ENCODE results near the gene FRMPD1. TPM values are rescaled to one million over a fixed set of nuclear protein-coding genes. Genes with fewer than 3 reads are reported as not detected.

FRMPD1 gene
- total and polyA plus RNA-seq, 10 of the 15 experiments (the other 5 are each of a cell fraction or from before 2014, with no cell fraction given): 0.01 to 0.08 (median 0.05) TPM; not detected in 6

DNA sequence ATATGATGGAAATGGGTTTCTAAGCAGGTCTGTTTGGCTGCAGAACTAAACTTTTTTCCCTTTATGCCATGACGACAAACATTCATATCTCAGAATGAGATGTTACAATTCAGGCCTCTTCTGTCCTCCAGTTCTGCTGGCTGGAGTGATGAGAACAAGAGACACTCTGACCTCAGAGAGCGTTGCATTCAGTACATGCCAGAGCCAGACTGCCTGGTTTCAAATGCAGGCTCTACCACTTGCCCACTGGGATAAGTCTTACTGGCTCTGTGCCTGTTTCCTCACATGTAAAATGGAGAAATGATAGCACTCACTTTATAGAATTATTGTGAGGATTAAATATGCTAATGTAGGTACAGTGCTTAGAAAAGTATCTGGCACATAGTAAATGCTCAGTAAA lies 33.6 kb upstream of the FRMPD1 start:
- Histone ChIP-seq H3K79me2 (ENCODE audit: control insufficient read depth, insufficient read depth, low read length) (no peaks in the 10 kb centered on the region), H3K9me3 (replicated peaks; ENCODE audit: control insufficient read depth, insufficient read depth, low read length) (no peaks in the 10 kb centered on the region), H4K20me1 (ENCODE audit: control insufficient read depth, insufficient read depth) (no peaks in the 10 kb centered on the region), H3K4me1 (ENCODE audit: control insufficient read depth, insufficient read depth, low read length) (no peaks in the 10 kb centered on the region), H3K27ac (ENCODE audit: control insufficient read depth, insufficient read depth) (no peak overlapping the region), H3K4me2 (ENCODE audit: control insufficient read depth, insufficient read depth) (no peak overlapping the region), H3K9ac (ENCODE audit: control insufficient read depth, insufficient read depth, low read length) (no peak overlapping the region), H2AFZ (ENCODE audit: control insufficient read depth, low read depth, low read length) (no peak overlapping the region), H3K4me3 (no peak overlapping the region), H3K36me3 (ENCODE audit: control insufficient read depth in 2 of 2, insufficient read depth in 2 of 2, low read length in 1 of 2) (no peaks in the 10 kb centered on the region), H3K27me3 (replicated peaks in 1 of 2; ENCODE audit: control insufficient read depth in 2 of 2, insufficient read depth in 2 of 2, low read length in 1 of 2) (peaks cover 0 to 6% of the 10 kb centered on the region in 2 experiments; a peak in 2 of 4 replicates)
- DNase-seq (ENCODE audit: low read depth, low spot score) (no peak), ATAC-seq (no peak), FAIRE-seq (no peak)
- intact Hi-C loops (cut with micrococcal nuclease; ENCODE audit: unreplicated experiment): loop anchor here (10.0 kb wide), 1 partner anchor 62 kb away; no protein-coding TSS in a partner anchor
- no TSS peak for BruUV-seq (replicated peaks)
- CTCF ChIA-PET: no interaction called here
- in situ Hi-C loops (cut with MboI): no loop called here
- SMC1A ChIA-PET (ENCODE audit: uncharacterized antibody, unreplicated experiment): no interaction called here
- WGBS (ENCODE audit: insufficient coverage, insufficient replicate concordance, low lambda C conversion rate, missing lambda C conversion rate): 38% methylated on average over 2 of the region's 2 CpGs
- POLR2A ChIA-PET: no interaction called here
- RAD21 ChIA-PET (ENCODE audit: unreplicated experiment): no interaction called here
- TF ChIP-seq, protein P1, sequence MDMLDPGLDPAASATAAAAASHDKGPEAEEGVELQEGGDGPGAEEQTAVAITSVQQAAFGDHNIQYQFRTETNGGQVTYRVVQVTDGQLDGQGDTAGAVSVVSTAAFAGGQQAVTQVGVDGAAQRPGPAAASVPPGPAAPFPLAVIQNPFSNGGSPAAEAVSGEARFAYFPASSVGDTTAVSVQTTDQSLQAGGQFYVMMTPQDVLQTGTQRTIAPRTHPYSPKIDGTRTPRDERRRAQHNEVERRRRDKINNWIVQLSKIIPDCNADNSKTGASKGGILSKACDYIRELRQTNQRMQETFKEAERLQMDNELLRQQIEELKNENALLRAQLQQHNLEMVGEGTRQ (IDR thresholded peaks at IDR 0.05; ENCODE audit: borderline replicate concordance, low read depth, low read length): no peak
- TF ChIP-seq, protein P2, sequence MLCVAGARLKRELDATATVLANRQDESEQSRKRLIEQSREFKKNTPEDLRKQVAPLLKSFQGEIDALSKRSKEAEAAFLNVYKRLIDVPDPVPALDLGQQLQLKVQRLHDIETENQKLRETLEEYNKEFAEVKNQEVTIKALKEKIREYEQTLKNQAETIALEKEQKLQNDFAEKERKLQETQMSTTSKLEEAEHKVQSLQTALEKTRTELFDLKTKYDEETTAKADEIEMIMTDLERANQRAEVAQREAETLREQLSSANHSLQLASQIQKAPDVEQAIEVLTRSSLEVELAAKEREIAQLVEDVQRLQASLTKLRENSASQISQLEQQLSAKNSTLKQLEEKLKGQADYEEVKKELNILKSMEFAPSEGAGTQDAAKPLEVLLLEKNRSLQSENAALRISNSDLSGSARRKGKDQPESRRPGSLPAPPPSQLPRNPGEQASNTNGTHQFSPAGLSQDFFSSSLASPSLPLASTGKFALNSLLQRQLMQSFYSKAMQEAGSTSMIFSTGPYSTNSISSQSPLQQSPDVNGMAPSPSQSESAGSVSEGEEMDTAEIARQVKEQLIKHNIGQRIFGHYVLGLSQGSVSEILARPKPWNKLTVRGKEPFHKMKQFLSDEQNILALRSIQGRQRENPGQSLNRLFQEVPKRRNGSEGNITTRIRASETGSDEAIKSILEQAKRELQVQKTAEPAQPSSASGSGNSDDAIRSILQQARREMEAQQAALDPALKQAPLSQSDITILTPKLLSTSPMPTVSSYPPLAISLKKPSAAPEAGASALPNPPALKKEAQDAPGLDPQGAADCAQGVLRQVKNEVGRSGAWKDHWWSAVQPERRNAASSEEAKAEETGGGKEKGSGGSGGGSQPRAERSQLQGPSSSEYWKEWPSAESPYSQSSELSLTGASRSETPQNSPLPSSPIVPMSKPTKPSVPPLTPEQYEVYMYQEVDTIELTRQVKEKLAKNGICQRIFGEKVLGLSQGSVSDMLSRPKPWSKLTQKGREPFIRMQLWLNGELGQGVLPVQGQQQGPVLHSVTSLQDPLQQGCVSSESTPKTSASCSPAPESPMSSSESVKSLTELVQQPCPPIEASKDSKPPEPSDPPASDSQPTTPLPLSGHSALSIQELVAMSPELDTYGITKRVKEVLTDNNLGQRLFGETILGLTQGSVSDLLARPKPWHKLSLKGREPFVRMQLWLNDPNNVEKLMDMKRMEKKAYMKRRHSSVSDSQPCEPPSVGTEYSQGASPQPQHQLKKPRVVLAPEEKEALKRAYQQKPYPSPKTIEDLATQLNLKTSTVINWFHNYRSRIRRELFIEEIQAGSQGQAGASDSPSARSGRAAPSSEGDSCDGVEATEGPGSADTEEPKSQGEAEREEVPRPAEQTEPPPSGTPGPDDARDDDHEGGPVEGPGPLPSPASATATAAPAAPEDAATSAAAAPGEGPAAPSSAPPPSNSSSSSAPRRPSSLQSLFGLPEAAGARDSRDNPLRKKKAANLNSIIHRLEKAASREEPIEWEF (IDR thresholded peaks at IDR 0.05; ENCODE audit: insufficient replicate concordance, low read depth, low read length): no peak
- no peak for TF ChIP-seq ETV6 (conservative IDR thresholded peaks at IDR 0.05 in 1 of 2, IDR thresholded peaks at IDR 0.05 in 1 of 2; ENCODE audit: borderline replicate concordance in 1 of 2, low read depth in 1 of 2)
- TF ChIP-seq GABPA (IDR thresholded peaks at IDR 0.05; ENCODE audit: low read depth): no peak
- TF ChIP-seq CBX3 (IDR thresholded peaks at IDR 0.05; ENCODE audit: borderline replicate concordance, low read depth): no peak
- no peak for TF ChIP-seq ZBTB11 (CRISPR knock-in tag; IDR thresholded peaks at IDR 0.05)
- TF ChIP-seq, protein P3, sequence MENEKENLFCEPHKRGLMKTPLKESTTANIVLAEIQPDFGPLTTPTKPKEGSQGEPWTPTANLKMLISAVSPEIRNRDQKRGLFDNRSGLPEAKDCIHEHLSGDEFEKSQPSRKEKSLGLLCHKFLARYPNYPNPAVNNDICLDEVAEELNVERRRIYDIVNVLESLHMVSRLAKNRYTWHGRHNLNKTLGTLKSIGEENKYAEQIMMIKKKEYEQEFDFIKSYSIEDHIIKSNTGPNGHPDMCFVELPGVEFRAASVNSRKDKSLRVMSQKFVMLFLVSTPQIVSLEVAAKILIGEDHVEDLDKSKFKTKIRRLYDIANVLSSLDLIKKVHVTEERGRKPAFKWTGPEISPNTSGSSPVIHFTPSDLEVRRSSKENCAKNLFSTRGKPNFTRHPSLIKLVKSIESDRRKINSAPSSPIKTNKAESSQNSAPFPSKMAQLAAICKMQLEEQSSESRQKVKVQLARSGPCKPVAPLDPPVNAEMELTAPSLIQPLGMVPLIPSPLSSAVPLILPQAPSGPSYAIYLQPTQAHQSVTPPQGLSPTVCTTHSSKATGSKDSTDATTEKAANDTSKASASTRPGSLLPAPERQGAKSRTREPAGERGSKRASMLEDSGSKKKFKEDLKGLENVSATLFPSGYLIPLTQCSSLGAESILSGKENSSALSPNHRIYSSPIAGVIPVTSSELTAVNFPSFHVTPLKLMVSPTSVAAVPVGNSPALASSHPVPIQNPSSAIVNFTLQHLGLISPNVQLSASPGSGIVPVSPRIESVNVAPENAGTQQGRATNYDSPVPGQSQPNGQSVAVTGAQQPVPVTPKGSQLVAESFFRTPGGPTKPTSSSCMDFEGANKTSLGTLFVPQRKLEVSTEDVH (IDR thresholded peaks at IDR 0.05; ENCODE audit: low read depth, partially characterized antibody): no peak
- no peak for TF ChIP-seq POLR2A (IDR thresholded peaks at IDR 0.05; ENCODE audit: low read depth, low read length)
- TF ChIP-seq PBX3 (IDR thresholded peaks at IDR 0.05; ENCODE audit: insufficient replicate concordance, low read depth, low read length): no peak

All from GM12878 (cell line).